HG03457 (cell line): Measurements from ENCODE around the gene STARD3.

ENCODE experiments used
- ATAC-seq: cut with Tn5 transposase; IDR thresholded peaks from one replicate; pipeline ENCODE4 v1.9.1; 2021; ENCODE audit warnings: moderate number of reproducible peaks; ENCODE audit not compliant: unreplicated experiment

Gene STARD3

DNA sequence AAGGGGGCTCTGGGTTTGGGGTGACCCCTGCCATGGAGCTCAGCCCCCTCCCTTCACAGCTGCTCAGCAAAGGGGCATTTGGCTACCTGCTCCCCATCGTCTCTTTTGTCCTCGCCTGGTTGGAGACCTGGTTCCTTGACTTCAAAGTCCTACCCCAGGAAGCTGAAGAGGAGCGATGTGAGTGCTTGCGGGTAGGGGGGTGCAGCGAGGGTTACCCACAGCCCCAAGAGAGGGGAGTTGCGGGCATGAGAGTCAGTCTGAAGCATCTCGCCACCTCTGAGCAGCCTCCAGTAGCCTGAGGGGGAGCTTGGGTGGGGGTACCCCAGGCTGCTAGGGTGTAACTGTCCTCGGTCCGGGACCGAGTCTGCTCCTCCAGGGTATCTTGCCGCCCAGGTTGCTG lies 21.4 kb downstream of the STARD3 start:
- ATAC-seq: no peak

DNA sequence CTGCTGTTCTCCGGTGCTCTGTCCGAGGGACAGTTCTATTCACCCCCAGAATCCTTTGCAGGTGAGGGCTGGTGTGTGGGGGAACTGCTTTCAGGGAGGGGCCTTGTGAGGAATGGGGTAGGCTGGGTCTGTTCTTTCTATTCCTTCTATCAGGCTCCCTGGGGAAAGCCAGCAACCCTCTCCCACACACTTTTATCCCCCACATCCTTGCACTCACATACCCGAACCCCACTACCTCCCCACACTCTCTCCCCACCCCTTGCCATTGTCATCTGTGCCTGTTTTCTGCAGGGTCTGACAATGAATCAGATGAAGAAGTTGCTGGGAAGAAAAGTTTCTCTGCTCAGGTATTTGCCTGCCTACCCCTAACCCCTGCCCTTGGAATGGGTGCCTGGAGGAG lies 21.8 kb downstream of the STARD3 start:
- no peak for ATAC-seq

DNA sequence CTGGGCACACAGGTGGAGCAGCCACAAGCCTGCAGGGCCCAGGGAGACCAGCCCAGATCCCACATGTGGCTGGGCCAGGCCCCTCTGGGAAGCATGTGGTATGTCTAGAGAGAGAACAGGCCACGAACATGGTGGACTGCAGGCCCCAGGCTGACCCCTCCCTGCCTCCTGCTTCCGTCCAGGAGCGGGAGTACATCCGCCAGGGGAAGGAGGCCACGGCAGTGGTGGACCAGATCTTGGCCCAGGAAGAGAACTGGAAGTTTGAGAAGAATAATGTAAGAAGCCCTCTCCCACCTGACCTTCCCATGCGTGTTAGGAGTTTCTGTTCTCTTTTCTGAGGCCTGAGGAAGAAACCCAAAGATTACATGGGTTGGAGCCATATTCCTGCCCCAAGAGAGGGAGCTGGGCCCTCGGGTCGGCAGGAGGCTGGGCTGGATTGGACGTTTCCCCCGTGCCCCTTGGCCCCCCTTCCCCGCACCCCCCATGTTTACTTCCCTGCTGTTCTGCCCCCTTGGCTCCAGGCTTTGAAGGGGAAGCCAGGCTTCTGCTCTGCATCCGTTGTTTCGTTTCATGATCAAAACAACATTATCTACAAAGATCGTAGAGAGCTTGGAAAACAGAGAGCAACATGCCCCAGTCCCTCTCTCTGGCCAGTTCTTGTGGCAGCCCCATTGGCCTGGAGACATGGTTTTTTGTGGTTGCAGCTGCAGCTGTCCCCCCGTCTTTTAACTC lies 22.5 kb downstream of the STARD3 start:
- no peak for ATAC-seq

DNA sequence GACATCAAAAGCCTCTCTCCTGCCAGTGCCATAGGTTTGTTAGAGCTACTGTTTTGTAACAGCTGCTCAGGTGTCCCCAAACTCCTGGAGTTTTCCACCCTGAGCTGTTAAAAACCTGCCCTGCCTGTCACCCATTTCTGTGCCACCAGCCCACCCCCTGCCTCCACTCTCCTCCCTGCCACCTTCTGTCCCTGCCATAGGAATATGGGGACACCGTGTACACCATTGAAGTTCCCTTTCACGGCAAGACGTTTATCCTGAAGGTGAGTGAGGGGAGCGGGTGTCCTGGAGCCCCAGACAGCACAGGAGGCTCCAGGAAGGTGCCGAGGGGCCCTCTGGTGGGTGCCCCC lies 23.0 kb downstream of the STARD3 start:
- no peak for ATAC-seq

DNA sequence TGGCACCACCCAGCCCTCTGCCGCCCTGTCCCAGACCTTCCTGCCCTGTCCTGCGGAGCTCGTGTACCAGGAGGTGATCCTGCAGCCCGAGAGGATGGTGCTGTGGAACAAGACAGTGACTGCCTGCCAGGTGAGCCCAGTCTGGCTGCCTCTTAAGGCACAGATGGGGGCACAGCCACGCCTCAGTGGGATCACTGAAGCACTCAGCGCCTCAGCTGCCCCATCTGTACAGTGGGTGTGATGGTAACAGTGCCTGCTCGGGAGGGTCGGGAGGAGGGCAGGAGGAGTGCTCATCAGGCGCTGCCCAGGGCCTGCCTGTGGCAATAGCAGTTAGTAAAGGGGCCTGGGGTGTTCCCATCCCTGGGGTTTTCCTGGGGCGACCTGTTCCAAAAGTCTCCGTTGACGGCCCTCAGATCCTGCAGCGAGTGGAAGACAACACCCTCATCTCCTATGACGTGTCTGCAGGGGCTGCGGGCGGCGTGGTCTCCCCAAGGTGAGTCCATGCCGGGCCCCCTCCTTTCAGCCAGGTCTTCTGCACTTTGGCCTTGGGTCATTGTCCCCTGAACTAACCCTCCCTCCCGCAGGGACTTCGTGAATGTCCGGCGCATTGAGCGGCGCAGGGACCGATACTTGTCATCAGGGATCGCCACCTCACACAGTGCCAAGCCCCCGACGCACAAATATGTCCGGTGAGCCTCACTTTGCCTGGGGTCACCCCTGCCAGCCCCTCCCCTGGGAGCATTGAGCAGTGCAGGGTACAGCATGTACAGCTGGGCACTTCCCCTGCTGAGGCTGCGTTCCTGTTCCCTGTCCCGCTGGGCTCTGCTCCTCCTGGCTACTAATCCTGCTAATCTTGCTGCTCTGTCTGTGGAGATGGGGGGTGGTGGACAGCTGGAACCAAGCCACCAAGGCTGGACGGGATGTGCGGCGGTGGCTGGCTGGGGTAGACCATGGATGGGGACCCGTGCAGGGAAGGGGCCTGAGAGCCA lies 23.7 kb downstream of the STARD3 start:
- ATAC-seq: no peak

DNA sequence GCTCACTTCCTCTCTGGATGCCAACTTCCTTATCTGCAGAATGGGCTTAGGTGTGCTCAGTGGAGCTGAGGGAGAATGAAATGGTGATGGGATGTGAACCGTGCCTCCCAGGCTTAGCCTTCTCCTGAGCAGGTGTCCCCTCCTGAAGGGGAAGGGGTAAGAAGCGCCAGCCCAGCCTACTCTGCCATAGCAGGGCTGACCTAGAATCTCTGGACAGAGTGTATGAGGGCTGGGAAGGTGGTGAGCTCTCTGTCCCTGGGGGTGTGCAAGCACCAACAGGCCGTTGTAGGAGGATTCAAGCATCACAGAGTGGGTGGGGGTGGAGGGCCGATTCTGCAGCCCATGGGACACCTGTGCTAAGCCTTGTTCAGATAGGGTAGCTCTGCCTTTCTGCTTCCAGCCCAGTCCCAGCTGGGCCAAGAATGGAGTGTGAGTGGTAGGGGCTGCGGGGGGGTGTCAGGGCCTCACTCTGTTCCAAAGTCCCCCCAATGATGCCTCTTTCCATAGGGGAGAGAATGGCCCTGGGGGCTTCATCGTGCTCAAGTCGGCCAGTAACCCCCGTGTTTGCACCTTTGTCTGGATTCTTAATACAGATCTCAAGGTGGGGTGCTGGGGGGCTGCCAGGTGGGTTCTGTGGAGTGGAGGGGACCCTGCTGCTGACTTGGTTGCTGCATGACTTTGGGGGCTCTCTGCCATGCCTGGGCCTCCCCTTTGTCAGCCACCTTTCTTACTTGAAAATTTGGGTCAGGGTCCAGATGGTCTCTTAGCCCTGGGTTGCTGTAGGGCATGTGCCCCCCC lies 25.0 kb downstream of the STARD3 start:
- no peak for ATAC-seq

DNA sequence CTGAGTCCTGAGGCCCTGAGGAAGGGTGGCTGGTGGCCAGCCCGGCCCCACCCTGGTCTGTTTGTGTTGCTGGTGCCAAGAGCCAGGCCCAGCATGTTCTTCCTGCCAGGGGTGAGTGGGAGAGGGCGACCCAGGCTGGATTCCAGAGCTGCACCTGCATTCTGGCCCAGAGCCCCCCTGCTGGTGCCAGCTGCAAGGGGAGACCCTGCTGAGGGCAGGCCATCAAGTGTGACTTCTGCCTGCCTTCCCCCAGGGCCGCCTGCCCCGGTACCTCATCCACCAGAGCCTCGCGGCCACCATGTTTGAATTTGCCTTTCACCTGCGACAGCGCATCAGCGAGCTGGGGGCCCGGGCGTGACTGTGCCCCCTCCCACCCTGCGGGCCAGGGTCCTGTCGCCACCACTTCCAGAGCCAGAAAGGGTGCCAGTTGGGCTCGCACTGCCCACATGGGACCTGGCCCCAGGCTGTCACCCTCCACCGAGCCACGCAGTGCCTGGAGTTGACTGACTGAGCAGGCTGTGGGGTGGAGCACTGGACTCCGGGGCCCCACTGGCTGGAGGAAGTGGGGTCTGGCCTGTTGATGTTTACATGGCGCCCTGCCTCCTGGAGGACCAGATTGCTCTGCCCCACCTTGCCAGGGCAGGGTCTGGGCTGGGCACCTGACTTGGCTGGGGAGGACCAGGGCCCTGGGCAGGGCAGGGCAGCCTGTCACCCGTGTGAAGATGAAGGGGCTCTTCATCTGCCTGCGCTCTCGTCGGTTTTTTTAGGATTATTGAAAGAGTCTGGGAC lies 25.8 kb downstream of the STARD3 start:
- ATAC-seq: no peak

DNA sequence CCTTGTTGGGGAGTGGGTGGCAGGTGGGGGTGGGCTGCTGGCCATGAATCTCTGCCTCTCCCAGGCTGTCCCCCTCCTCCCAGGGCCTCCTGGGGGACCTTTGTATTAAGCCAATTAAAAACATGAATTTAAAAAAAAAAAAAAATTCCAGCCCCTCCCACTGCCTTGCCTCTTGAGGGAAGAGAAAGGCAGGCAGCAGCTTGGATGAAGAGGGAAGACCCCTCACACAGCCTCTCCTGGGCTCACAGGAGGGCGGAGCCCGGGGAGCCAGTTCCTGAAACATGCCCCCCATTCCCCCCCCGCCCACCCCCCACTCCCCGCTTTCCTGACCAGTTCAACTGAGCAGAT lies 26.4 kb downstream of the STARD3 start:
- ATAC-seq: no peak

DNA sequence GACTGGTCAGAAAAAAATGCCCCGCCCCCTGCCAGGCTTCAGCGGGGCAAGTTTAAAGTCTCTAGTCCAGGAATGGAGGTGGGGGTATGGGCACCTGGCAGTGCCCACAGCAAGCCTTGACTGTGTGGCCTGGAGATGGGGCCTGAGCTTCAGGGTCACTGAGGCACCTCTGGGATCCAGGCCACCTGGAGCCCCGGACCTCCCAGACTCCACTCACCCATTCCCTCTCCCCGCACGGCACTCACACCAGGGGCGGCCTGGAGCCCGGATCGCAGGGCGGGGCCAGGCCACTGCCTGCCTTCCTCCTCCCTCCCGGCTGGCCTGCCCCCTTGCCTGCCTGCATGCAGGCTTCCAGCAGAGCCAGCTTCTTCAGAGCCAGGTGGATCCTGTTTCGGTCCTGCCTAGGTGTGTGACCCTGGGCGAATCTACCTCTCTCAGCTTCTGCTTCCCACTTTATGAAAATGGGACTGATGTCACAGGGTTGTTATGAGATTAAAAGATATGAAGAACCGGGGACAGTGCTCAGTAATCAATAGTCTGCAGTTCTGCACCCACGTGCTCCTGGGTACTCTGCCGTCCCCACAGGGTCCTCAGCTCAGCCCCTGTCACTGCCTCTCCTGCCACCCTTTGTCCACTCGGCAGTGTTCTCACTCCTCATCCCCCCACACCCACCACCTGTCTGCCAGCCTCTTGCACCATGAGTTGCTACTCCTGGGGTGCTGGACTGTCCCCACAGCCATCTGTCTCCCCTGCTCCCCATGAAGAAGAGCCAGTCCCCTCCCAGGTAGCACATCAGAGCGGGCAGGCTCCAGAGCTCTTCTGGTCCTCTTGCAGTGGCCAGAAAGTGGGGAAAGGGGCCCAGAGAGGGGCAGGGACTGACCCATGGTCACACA lies 27.0 kb downstream of the STARD3 start:
- ATAC-seq: no peak

DNA sequence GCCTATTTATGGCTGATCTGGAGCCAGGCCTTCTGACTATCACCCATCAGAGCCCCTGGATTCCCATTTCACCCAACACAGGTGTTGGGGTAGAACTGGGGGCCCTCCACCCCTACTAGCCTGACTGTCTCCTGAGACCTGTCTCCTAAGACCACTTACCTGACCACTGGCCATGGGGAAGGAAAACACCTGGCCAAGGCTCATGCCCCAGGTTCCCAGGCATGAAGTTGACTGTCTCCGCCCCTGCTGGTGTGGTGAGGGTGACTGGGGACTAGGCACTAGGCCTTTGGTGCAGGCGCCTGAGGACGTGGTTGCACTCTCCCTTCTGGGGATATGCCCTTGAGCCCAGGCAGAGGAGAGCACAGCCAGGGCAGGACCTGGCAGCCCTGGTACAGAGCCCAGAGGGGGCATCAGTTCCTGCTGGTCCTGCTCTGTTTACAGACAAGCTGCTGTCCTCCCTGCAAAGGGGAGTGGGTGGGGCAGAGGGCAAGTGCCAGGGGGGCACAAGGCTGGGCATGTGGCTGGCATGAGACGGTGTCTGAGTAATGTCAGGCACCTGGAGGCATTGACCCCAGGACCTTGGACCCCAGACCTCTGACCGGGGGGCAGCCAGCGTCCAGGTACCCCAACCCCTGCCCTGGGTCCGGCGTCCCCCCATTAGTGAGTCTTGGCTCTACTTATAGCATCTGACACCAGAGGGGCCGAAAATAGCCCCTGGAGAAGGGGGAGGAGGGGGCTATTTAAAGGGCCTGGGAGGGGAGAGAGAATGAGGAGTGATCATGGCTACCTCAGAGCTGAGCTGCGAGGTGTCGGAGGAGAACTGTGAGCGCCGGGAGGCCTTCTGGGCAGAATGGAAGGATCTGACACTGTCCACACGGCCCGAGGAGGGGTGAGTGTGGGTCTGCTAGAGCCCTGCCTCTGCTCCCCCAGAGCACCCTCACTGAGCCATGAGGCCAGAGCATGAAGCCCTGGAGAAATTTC lies 27.9 kb downstream of the STARD3 start, which contains the start of gene TCAP:
TCAP (plus strand) TSS at position 769 of the 981 bp plus-strand sequence; CDS start at position 780, 11 bp downstream.
- no peak for ATAC-seq

DNA sequence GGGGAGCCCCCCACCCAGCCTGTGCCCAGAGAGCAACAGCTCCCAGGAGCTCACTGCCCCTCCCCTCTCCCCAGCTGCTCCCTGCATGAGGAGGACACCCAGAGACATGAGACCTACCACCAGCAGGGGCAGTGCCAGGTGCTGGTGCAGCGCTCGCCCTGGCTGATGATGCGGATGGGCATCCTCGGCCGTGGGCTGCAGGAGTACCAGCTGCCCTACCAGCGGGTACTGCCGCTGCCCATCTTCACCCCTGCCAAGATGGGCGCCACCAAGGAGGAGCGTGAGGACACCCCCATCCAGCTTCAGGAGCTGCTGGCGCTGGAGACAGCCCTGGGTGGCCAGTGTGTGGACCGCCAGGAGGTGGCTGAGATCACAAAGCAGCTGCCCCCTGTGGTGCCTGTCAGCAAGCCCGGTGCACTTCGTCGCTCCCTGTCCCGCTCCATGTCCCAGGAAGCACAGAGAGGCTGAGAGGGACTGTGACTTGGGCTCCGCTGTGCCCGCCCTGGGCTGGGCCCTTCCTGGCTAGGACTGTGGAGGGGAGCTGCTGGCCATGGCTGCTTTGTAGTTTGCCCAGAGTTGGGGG lies 28.8 kb downstream of the STARD3 start:
- ATAC-seq: no peak

DNA sequence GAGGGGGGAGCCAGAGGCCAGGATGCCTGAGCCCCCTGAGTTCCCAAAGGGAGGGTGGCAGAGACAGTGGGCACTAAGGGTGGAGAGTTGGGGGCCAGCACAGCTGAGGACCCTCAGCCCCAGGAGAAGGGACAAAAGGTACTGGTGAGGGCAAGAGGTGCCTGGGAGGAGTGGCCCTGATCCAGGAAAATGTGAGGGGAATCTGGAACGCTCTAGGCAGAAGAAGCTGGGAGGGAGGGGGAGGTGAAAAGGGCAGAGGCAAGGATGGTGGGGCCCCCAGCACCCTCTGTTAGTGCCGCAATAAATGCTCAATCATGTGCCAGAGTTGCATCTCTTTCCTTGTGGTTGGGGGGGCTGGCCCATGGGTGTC lies 29.3 kb downstream of the STARD3 start:
- no peak for ATAC-seq

DNA sequence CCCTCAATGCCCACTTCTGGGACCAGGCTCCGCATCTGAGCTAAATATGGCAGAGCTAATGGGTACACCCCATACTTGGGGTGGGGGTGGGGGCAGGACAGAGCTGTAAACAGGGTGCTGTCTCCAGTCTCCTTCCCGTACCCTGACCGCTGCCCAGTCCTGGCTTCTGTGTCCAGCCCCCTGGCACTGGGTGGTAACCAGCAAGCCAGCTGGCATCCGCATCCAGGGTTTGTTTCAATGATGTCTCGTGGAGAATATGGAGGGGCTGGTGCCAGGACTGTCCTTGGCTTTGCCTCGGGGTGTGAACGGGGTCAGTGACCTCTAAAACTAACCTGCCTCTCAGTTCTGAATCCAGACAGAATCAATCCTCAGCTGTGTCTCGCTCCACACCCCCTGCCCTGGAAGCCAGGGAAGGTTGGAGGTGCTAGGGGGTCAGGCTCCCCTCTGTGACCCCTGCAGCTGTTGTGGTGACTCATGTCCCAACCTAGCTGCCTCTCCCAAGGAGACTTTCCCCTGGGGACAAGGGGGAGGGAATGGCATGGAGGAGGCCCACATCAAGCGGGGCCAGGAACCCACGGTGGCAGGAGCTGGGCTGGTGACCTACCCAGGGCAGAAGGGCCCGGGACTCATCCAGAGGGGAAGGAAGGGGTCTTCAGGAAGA lies 29.8 kb downstream of the STARD3 start:
- no peak for ATAC-seq

DNA sequence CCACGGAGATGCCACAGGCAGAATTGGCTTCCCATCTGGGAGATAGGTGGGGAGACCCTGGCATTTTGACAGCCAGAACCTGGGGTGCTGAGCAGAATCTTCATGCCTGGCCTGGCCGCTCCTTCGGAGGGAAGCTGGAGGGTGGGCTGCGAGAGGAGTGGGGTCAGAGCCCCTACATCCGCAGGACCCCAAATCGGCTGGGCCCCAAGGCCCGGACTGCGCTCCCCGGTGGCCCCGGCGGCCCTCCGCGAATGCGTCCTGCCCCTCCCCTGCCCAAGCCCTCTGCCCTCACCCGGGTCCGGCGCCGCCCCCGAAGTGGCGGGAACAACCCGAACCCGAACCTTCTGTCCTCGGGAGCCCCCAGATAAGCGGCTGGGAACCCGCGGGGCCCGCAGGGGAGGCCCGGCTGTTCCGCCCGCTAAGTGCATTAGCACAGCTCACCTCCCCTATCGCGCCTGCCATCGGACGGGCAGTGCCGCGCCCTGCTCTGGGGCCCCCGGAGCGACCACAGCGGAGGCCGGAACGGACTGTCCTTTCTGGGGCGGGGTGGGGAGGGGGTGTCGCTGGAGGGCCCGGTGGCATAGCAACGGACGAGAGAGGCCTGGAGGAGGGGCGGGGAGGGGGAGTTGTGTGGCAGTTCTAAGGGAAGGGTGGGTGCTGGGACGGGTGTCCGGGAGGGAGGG lies 30.5 kb downstream of the STARD3 start:
- no peak for ATAC-seq

DNA sequence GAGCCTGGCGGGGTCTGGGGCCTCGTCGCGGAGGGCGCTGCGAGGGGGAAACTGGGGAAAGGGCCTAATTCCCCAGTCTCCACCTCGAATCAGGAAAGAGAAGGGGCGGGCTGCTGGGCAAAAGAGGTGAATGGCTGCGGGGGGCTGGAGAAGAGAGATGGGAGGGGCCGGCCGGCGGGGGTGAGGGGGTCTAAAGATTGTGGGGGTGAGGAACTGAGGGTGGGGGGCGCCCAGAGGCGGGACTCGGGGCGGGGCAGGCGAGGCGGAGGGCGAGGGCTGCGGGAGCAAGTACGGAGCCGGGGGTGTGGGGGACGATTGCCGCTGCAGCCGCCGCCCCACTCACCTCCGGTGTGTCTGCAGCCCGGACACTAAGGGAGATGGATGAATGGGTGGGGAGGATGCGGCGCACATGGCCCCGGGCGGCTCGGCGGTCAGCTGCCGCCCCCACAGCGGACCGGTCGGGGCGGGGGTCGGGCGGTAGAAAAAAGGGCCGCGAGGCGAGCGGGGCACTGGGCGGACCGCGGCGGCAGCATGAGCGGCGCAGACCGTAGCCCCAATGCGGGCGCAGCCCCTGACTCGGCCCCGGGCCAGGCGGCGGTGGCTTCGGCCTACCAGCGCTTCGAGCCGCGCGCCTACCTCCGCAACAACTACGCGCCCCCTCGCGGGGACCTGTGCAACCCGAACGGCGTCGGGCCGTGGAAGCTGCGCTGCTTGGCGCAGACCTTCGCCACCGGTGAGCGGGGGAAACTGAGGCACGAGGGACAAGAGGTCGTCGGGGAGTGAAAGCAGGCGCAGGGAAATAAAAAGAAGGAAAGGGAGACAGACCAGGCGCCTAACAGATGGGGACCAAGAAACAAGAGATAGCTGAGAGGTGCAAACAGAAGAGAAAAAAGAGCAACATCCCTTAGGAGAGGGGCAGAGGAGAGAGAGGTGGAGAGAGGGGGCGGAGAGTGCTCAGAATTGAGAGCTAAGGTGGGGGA lies 31.3 kb downstream of the STARD3 start, which contains the start of gene PNMT:
PNMT (plus strand) TSS at position 509 of the 980 bp plus-strand sequence; CDS start at position 532, 23 bp downstream.
- no peak for ATAC-seq
